Activated CD4-positive, CD25-positive, alpha-beta regulatory T cell treated with anti-CD3 and anti-CD28 coated beads, Interleukin-2, amount 50 U/mL, for 16 hours (primary cell): ENCODE results near the gene G0S2.

Source experiments
- DNase-seq: peaks from one replicate; pipeline ENCODE4 v3.0.0-alpha.2; 2020; ENCODE audit warnings: low read depth, low spot score

G0S2 gene, protein sequence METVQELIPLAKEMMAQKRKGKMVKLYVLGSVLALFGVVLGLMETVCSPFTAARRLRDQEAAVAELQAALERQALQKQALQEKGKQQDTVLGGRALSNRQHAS

DNA sequence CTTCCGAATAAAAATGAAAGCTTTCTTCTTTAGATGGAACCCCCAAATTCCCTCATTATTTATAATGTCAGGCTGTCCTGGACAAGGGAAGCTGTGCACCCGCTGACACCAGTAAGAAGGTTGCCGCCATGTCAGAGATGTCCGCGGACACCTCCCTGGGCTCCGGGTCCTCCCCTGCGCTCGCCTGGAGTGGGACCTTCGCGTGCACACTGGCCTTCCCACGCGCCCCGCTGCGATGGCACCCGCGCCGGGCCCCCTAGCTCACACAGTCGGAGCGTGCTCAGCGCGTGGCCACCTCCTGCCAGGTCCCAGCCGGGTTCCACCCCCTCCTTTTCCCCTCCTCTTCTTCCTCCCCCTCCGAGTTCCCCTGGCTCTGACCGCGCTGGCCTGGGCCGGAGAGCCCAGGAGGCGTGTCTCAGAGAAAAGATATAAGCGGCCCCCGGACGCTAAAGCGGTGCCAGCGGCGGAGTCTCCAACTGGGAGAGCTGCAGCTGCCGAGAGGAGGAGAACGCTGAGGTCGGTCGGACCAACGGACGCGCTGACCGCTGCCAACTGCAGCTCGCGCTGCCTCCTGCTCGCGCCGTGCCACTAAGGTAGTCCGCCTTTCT is at the start of gene G0S2:
G0S2 (plus strand) TSS at position 456 of the 608 bp plus-strand sequence. CDS start 273 bp downstream, outside the sequence.
- DNase-seq: no peak

DNA sequence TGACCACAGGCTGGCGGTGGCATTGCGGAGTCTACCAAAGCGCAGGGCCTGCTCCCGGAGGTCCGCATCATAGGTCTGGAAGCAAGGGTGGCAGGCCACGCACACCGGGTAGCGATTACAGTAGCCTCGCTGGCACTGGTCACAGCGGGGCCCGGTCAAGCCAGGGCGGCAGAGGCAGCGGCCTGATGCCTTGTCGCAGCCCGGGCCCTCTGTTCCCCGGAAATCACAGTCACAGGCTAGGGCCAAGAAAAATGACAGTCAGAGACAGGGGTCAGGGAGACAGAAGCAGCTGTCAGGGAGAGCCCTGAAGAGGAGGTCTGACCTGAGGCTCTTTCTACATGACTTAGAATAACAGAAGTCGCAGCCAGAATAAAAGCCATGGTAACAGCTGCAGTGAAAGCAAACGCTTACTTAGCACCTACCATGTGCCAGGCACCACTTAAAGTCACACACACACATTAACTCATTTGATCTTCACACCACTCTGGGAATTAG is 49.4 kb upstream of the G0S2 start:
- DNase-seq: no peak

DNA sequence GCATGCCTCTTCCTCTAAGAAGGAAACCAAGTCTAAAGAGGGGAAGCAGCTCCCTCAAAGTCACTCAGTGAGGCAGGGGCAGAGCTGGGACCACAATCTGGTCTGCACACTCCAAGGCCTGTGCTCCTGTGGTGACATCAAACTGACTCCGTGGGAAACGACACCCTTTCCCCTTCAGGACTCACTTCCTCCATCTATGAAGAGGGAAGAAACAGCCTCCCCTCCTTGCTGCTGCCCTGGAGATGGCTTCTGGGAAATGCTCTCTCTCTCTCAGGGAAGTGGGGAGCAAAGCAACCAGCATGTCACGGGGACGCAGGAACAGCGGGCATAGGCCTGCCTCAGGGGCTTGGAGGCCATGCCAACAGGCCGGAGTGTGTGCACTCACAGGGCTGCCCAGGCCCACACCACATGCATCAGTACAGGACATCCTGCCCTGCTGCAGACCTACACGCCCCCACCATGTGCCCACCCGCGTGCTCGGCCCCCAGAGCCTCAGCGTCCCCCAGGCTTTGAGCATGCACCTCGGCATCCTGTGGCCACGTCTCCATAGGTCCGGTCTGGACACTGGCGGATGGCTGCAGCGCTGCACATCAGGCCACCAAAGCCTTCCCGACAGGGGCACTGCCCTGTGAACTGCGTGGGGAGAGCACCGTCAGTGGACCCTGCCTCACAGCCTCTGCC is 48.7 kb upstream of the G0S2 start:
- DNase-seq: no peak

DNA sequence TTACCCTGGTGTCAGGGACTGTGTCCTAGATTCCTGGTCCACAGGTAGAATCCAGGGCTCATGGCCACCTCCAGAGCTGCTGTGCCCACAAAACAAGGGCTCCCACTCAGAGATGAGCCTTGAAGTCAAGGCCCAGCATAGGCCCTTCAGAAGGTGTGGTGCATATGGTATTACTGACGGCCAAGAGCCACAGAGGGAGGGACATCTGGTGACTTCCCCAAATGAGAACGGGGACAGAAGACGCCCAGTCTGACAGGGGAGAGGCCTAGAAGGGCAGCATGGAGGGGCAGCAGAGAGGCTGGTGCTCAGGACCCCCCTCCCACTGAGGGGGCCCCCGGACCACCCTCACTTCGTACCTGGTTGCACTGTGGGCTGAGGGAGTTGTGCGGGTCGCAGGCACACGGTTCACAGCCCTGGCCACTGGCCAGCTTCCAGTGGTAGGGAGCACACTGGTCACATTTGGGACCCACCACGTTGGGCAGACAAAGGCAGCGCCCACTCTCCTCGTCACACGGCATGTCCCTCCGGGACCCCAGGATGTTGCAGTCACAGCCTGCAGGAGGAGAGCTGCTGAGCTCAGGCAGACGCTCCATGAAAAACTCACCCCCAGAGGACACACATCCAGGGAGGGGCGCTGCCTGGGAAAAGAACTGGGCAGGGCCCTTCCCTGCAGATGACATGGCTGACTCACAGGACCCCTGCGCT is 48.0 kb upstream of the G0S2 start:
- DNase-seq: no peak

DNA sequence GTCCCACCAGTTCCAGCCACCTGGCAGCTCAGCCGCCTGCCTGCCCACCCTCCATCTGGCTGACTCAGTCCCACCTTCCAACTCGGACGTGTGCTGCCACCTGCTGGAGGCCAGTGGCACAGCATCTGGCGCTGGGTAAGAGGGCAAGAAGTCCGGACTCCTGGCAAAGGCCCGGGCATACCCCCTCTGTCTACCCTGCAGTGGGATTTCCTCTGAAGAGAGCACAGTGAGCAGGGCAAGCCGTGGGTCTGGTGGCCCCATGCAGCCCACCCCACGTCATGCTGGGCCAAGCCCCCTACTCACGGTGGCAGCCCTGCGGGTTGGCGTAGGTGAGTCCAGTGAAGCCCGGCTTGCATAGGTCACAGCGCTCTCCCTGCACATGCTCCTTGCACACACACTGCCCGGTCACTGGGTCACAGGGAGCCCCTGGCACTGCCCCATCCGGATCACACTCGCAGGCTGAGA is 47.4 kb upstream of the G0S2 start:
- peak; percentile 53 for DNase-seq

DNA sequence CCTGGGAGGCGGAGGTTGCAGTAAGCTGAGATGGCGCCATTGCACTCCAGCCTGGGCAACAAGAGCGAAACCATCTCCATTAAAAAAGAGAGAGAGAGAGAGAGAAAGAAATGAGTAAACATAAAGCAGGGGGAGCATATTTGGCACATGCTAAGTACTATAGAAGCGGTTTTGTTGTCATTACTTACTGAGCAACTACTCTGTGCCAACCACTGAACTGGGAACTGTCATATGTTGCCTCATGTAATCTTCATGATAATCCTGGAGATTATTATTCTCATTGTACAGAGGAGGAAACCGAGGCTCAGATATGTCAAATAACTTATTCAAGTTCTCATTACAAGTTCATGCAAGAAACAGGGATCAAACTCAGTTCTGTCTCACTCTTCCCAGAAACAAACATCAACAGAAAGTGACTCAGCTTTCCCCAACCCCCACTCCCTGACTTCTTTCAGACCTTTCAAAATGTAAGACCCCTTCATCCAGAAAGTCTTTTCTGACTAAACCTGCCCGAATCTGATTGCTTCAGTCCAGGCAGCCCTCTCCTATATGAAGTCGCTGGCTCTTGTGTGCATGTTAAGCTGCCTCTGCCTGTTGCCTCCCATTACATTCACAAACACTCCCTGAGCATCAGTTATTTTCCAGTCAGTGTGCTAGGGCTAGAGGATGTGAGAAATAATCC is 46.5 kb upstream of the G0S2 start:
- DNase-seq: no peak

DNA sequence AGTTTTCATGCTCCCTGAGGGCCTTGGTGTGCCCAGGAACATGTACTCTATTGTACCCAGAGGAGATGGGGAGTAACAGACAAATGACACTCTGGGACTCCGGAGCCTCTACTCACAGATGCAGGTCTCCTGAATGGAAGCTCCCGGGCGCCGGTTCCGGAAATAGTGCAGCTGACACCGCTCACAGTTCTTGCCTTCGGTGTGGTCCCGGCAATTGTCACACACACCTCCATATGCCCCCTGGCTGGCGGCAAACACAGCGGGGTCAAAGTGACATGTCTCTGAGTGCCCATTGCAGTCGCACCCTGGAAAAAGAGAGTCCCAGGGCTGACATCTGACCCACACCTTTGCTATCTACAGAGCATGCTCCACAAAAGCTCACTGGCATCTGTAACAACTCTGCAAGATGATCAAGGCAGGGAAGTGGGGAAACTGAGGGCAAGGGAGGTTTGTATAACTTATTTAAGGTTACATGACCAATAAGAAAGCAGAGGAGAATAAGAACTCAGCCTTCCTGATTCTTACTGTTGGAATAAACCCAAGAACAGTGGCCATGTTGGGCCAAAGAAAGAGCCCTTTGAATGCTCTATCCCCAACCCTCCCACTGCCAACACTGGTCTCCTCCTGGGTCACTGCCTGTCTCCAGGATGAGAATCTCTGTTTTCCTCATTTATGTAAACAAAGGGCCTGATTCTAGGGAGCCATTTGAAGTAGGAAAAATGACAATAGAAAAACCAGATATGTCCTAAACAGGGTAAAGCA is 45.4 kb upstream of the G0S2 start:
- no peak for DNase-seq

DNA sequence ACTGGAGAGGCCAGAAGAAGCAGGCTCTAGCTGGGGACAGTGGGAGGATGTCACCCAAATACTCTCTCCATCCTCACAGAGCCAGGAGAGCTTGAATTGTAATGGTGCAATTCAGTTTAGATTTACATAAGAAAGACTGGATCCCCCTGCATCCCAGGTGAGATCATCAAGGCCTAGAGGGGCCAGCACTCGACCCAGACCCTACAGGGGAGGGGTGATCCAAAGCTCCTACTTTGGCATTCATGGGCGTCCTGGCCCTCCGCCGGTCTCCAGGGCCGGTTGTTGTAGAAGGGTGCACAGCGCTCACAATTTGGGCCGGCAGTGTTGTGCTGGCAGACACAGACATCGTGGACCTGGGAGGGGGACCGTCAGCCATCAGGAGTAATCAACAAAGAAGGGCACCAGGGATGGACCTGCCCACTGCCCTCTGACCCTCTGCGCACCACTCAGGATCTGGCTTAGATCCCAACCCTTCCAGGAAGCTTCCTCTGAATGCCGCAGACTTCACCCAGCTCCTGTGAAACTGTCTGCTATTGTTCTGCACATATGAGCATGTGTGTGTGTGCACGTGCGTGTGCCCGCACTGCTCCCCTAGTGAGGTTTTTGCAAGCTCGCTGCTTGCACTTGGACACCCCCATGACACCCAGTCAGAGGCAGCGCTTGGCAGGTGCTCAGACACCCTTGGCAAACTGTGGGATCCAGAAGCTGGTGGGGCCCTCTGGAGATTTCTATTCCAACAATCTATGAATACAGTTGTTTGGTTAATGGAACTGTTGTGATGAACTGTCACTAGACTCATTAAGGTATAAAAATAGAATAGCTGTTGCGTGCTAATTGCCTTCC is 44.6 kb upstream of the G0S2 start:
- no peak for DNase-seq

DNA sequence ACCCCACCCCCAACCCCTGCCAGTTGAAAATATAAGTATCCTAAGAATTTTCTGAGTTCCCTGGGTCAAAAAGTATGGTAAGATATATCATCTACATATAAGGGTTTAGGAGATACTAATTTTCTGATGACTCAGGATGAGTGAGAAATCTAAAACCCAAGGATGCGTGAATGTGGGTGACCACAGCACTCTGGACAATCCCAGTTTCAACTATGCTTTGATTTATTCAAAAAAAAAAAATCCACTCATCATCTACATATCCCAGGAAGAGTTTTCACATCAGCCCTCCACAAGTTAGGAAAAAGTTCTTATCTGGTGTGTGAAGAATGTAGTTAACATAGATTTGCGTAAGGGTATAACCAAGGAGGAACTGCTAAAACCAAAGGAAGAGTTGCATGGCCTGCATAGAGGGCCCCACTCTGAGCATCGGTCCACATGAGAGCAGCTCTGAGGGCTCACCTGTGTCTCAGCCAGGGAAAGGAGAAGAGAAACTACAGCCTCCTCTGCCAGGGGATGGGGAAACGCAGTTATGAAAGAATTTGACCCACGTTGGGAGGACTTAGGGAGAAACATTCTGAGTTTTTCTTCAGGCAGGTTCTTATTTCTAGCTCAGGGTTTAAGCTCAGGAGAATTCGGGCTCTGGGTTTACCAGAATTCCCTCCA is 41.7 kb upstream of the G0S2 start:
- no peak for DNase-seq

DNA sequence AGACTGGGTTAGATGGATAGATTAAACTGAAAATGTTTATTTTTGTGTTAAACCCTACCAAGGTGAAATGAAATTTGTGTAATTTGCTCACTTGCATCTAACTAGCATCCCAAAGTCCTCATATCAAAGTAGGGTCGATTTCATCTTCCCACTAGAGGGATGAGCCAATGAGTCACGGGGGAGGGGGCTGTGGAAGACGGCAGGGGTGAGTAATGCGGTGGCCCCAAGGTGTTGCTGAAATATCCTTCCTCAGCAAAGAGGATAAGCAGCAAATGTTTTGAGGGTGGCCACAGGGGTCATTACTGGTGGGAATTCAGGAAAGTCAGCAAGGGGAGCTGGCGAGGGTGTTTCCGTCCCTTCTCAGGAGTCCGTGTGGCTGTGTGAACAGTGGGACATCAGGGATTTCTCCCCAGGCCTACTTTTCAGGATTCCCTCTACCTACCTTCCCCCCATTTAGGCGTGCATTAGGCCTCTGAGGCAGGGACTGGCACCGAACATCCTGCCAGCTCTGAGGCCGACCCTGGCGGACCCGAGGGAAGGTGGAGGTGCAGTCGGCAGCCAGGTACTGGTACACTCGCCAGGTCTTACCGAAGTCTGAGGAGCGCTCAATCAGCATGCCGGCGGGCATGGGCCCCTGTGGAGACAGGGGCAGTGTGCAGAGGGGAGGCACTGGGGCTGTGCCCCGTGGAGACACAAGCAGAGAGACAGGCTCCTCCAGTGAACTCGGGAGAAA is 41.0 kb upstream of the G0S2 start:
- DNase-seq: no peak

DNA sequence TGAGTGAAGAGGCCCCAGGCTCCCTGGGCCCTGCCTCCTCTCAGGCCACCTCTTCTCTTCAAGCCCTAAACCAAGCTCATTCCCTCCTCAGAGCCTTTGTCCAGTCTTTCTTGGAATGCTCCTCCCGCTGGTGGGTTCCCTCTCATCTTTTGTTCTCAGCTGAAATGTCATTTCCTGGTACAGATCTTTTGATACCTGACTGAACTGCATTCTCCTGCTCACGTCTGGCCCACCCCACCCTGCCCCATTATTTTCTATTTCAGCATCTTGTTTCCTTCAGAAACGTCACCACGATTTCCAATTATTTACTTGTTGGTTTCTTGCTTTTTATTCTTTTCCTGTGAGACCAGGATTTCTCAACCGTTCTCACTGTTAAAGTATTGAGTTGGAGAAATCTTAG is 39.4 kb upstream of the G0S2 start:
- DNase-seq: no peak

DNA sequence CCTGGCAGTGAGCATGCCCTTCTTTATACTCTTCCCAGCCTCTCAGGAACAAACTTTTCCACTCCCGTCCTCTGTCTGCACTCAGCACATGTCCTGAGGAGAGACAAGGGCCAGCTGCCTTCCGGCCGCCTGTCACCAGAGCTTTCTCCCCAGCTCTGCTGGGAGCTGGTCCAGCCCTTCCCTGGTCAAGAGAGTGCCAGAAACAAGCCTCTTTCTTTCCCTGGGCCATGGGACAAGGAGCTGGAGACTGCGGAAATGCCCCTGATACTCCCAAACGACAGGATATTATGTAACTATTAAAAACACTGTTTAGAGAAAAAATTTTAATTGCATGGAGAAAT is 33.4 kb upstream of the G0S2 start:
- DNase-seq: no peak

DNA sequence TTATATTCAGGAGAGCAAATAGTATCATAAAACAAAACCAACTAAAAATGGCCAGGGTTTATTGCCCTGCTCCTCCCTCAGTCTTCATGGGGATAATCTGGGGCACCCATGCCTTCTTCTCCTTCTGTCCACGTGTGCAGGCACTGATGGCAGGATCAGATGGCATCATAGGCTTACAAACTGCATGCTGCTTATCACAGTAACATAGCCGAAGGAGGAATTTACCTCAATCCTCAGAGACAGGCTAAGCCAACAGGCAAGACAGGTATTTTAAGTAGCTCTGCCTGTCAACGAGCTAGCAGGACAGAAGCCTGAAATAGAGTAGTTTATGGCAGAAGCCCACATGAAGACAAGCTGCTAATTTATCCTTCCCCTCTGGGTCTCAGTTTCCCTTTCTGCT is 32.4 kb upstream of the G0S2 start:
- DNase-seq: no peak

DNA sequence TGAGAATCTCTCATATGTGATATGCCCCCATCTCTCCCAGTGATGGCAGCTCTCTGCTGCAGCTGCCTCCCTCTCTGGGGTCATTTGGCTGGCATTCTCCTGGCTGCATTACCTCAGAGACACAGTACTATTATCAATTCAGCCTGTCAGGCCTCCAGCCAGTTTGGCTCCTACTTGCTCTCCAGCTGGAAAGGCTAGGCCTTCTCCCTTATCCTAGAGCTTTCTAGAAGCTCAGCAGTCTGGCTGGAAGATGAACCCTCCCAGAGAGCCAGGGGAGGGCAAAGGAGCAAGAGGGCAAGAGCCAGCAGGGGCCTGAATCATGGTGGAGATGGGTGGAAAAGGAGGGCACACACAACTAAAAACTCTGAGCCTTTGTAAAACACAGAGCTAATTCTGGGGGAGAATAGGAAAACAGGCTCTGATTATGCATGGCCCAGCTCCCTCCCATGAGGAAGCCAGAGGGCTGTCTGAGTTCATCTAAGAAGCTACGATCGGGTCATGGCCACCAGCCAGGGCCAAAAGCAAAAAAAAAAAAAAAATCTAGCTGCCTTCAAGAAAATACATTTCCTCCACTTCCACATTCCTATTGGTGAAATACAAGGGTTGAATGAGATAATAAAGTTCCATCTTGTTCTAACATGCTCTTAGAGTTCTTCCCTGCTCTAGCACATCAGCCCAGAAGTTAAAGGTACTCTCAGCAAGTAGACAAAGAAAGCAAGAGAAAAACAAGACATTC is 31.8 kb upstream of the G0S2 start:
- no peak for DNase-seq

DNA sequence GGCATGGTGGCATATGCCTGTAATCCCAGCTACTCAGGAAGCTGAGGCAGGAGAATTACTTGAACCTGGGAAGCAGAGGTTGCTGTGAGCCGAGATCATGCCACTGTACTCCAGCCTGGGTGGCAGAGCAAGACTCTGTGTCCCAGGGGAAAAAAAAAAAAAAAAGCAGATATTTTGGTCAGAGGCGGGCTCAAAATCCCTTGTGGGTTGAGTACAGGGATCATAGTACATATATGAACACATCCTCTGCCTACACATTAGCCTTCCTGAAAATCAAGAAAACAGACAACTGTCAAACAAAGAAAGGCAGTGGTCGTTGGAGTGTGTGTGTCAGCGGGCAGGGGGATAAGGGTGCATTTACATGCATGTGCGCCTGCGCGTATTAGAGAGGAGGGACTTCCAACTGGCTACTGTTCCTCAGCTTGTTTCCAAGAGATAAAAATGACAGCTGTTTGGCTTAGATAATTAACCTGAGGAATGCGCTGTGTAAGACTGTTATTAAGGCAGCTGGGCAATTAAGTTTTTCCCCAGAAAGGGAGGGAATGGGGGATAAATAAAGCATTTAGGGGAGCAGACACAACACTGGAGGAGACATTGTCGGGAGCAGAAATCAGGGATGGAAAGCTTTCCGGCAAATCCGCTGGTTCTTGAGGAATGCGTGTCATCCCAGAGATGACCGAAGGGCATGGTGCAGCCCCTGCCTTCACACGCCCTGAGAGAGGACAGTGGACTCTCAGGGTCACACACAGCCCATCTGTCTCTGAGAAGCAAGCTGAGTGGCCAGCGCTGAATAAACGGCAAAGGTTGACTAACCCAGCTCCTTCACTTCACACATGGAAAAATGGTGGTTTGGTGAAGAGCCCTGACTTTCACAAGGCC is 29.4 kb upstream of the G0S2 start:
- DNase-seq: no peak

DNA sequence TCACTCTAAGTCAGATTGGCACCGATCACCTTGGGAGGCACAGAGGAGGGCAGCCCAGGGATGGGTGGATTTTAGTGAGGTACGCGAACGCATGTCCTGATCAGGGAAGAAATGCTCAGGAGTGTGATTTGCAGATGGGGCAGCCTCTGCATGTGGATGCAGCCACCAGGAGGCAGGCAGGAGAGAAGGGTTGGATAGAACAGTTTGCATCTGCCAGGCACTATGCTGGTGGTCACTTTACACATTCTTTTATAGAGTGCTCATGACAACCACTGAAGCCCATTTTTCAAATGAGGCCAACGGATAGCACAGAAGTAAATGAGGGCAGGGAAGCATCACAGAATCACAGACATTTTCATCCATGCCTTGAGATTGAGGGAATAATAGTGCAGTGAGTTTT is 28.7 kb upstream of the G0S2 start:
- no peak for DNase-seq

DNA sequence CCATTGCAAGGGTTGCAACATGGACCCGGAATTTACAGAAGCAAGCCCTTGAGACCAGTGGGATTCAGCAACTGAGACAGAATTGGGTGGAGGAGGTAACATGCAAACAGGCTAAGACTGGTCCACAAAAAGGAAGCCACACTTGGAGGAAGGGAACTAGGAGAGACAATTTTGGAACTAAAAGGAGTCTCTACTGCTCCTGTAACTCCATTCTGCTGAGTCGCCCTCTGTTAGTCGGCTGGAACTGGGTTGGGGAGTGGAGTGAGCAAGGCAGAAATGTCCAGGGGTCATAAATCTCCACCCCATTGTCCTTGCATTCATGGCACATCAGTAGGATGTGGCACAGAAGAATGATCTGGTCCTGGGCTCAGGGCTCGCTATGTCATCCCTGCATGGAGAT is 28.1 kb upstream of the G0S2 start:
- no peak for DNase-seq
